Nephron (organoid): ENCODE data around the gene COL13A1.
A peak's percentile ranks its signal among the peaks of the same experiment; 100 is the strongest.

Experiments
- H3K27ac Mint-ChIP-seq, 3 experiments: 2 replicates each; pipeline ENCODE4 v1.8.0; 2020; ENCODE audit warnings: mixed read lengths in 3 of 3, mild to moderate bottlenecking in 2 of 3, moderate library complexity in 1 of 3
- H3K27me3 Mint-ChIP-seq: 2 replicates; pipeline ENCODE4 v1.8.0; 2021; ENCODE audit warnings: low read depth, mild to moderate bottlenecking, moderate library complexity, mixed read lengths
- H3K36me3 Mint-ChIP-seq: 2 replicates; pipeline ENCODE4 v1.8.0; 2020; ENCODE audit warnings: low read depth, mixed read lengths
- H3K4me1 Mint-ChIP-seq: 2 replicates; pipeline ENCODE4 v1.8.0; 2020; ENCODE audit warnings: mixed read lengths
- H3K4me3 Mint-ChIP-seq, 3 experiments: 2 replicates each; pipeline ENCODE4 v1.8.0; 2020; ENCODE audit warnings: mild to moderate bottlenecking in 3 of 3, mixed read lengths in 3 of 3, moderate library complexity in 2 of 3
- H3K9me3 Mint-ChIP-seq: 2 replicates; pipeline ENCODE4 v1.8.0; 2020; ENCODE audit warnings: mixed read lengths
- TF ChIP-seq, protein P1 (sequence below), 3 experiments: fragments of 200-600 bp; sonication (generic); IDR thresholded peaks; one replicate each; pipeline ENCODE4 v1.5.0; 2021; ENCODE audit warnings: antibody characterized with exemption in 3 of 3; ENCODE audit not compliant: unreplicated experiment in 3 of 3

The COL13A1 gene

DNA sequence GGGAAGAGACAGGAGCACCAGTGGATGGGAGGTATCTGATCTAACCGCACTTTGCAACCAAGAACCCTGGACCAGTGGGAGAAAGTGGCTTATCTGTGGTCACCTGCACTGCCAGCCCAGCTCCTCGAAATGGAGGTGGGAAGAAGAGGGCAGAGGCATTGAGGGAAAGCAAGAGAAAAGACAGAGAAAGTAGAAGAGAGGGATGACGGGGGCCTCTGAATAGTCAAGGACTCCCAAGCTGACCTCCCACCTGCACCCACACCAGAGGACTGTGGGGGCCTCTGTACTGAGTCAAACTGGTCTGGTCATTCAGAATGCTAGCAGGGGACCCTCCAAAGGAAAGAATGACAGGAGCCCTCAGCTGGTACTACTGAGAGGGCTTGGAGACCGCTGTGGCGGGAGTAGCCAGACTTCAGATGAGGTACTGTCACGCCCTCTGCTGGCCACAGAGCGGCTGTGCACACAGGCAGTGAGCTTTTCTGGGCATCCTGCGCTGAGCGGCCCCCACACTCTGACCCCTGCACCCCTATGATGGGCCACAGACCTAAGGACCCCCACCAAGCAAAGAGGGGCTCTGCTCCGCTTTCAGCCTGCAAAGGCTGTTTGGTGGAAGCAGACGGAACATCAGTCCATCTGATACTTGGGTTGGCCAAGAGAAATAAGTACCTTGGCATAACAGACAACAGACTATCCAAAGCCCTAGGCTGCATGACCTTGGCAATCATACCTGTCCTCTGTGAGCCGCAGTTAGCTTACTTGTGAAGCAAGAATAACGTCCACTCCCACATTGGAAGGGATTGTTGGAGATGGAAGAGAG, 112.9 kb downstream of the COL13A1 start:
- Mint-ChIP-seq H3K27ac (peak overlapping the region; percentile 37 to 54 (median 43)), H3K27me3 (peaks cover 14% of the 10 kb centered on the region), H3K36me3 (no peaks in the 10 kb centered on the region), H3K9me3 (no peaks in the 10 kb centered on the region), H3K4me3 (no peak overlapping the region), H3K4me1 (peaks cover 33% of the 10 kb centered on the region)
- TF ChIP-seq, protein P1, sequence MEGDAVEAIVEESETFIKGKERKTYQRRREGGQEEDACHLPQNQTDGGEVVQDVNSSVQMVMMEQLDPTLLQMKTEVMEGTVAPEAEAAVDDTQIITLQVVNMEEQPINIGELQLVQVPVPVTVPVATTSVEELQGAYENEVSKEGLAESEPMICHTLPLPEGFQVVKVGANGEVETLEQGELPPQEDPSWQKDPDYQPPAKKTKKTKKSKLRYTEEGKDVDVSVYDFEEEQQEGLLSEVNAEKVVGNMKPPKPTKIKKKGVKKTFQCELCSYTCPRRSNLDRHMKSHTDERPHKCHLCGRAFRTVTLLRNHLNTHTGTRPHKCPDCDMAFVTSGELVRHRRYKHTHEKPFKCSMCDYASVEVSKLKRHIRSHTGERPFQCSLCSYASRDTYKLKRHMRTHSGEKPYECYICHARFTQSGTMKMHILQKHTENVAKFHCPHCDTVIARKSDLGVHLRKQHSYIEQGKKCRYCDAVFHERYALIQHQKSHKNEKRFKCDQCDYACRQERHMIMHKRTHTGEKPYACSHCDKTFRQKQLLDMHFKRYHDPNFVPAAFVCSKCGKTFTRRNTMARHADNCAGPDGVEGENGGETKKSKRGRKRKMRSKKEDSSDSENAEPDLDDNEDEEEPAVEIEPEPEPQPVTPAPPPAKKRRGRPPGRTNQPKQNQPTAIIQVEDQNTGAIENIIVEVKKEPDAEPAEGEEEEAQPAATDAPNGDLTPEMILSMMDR (IDR thresholded peaks at IDR 0.05; ENCODE audit: unreplicated experiment in 3 of 3) = peak; percentile 92 to 94 (median 92)

DNA sequence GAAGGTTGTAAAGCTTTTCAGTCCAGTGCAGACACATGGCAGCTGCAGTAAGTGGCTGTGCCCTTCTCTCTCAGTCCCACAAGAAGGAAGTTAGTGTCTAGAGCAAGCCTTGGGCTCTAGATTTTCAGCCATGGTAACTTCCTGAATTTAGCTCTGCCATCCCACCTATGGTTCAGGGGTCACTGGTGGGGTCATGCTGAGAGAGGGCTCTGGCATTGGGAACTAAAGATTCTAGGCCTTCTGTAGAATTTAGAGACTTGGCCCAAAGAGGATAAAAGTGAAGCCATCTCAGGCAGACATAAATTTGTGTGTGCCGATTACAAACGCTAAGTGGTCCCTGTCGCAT, 113.5 kb downstream of the COL13A1 start:
- peaks cover 14% of the 10 kb centered on the region for H3K27me3 Mint-ChIP-seq
- H3K27ac Mint-ChIP-seq = no peak overlapping the region
- no peaks in the 10 kb centered on the region for H3K36me3 Mint-ChIP-seq
- H3K4me1 Mint-ChIP-seq = peaks cover 33% of the 10 kb centered on the region
- no peak overlapping the region for H3K4me3 Mint-ChIP-seq
- TF ChIP-seq, protein P1 (IDR thresholded peaks at IDR 0.05; ENCODE audit: unreplicated experiment in 3 of 3) = no peak
- no peaks in the 10 kb centered on the region for H3K9me3 Mint-ChIP-seq

DNA sequence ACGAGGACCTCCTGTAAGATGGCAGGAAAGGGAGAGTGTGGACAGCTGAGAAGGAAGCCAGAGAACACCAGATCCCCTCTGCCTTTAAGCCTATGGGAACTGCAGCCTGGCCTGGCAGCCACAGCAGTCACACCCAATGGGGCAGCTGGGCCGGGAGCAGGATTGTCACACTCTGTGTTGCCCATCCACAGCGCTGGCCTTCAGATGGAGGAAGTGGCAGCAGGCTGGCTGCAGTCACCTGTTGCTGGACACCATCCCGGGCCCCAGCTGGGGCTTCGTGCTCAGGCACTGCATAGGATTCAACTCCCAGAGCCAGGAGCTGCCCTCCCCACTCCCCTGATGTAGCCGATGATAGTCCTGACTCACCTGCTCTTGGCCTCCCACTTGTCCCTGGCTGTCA, 114.4 kb downstream of the COL13A1 start:
- peaks cover 14% of the 10 kb centered on the region for H3K27me3 Mint-ChIP-seq
- H3K4me3 Mint-ChIP-seq = no peak overlapping the region
- TF ChIP-seq, protein P1 (IDR thresholded peaks at IDR 0.05; ENCODE audit: unreplicated experiment in 3 of 3) = no peak
- peaks cover 27% of the 10 kb centered on the region for H3K4me1 Mint-ChIP-seq
- no peaks in the 10 kb centered on the region for H3K36me3 Mint-ChIP-seq
- no peaks in the 10 kb centered on the region for H3K9me3 Mint-ChIP-seq
- H3K27ac Mint-ChIP-seq = no peak overlapping the region

DNA sequence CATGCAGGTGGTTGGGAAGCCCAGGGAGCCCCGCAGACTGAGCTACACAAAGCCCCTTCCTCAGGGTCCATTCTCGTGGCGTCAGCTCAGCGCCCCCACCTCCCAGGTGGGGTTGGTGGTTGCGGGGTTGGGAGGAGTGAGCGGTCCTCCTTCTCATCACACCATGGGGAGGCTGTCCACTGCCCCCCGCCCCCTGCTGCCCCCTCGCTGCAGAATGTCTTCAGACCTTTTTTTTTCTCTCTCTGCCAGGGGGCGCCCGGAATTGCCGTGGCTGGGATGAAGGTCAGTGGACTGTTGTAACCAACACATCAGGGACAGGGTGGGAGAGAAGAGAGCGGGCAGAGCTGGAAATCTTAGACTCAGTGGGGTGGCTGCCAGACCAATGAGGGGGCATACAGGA, 116.3 kb downstream of the COL13A1 start:
- H3K9me3 Mint-ChIP-seq = no peaks in the 10 kb centered on the region
- no peaks in the 10 kb centered on the region for H3K36me3 Mint-ChIP-seq
- H3K27ac Mint-ChIP-seq = no peak overlapping the region
- H3K4me1 Mint-ChIP-seq = peaks cover 9% of the 10 kb centered on the region
- H3K27me3 Mint-ChIP-seq = peaks cover 14% of the 10 kb centered on the region
- TF ChIP-seq, protein P1 (IDR thresholded peaks at IDR 0.05; ENCODE audit: unreplicated experiment in 3 of 3) = no peak
- H3K4me3 Mint-ChIP-seq = no peak overlapping the region

DNA sequence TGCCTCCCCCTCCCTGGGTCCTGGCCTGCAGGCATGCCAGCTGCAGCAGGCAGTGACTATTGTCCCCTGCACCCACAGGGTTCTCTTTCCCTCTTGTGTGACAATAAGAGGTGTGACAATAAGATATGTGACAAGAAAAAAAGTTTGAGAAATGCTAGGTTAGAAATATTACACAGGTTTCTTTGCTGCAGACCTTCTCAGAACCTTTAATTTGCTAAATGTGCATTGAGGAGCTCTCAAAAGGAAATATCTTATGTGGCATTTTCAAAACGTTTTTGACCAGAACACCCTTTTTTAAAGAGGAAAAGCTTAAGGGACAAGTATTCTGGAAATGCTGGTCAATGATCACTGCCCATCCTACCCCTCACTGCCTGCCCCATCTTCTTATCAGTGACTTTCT, 117.5 kb downstream of the COL13A1 start:
- TF ChIP-seq, protein P1 (IDR thresholded peaks at IDR 0.05; ENCODE audit: unreplicated experiment in 3 of 3) = no peak
- no peaks in the 10 kb centered on the region for H3K36me3 Mint-ChIP-seq
- H3K27me3 Mint-ChIP-seq = peaks cover 13% of the 10 kb centered on the region
- no peak overlapping the region for H3K4me3 Mint-ChIP-seq
- H3K9me3 Mint-ChIP-seq = no peaks in the 10 kb centered on the region
- no peak overlapping the region for H3K27ac Mint-ChIP-seq
- peaks cover 3% of the 10 kb centered on the region for H3K4me1 Mint-ChIP-seq

DNA sequence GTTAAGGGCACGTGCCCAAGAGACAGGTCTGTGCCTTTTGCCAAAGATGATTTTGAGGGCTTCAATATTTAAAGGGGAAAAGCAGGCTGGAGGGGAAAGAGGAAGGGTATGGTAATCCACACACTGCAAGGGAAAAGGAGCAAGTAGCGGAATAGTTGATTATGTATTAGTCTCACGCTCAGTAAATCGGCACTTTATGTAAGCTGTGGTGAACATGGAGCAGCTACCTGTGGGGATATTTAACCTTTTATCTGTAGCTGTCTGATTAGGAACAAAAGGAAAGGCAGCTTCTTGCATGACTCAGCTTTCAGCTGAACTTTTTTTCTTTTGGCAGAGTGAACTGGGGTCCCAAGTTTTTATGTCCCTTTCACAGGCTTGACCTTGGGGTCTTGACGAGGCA, 123.4 kb downstream of the COL13A1 start:
- H3K4me1 Mint-ChIP-seq = no peaks in the 10 kb centered on the region
- H3K27me3 Mint-ChIP-seq = peaks cover 4% of the 10 kb centered on the region
- no peak overlapping the region for H3K27ac Mint-ChIP-seq
- TF ChIP-seq, protein P1 (IDR thresholded peaks at IDR 0.05; ENCODE audit: unreplicated experiment in 3 of 3) = no peak
- H3K9me3 Mint-ChIP-seq = no peaks in the 10 kb centered on the region
- H3K4me3 Mint-ChIP-seq = no peak overlapping the region
- peaks cover 8% of the 10 kb centered on the region for H3K36me3 Mint-ChIP-seq
